Activated CD8-positive, alpha-beta memory T cell treated with anti-CD3 and anti-CD28 coated beads for 36 hours (primary cell): ENCODE results near the gene CFAP57. TPM values are rescaled to one million over a fixed set of nuclear protein-coding genes. Genes with fewer than 3 reads are reported as not detected.

Experiments used
- CTCF ChIA-PET: fragments of 350-600 bp; sonication (Branson Sonifier 250); formaldehyde crosslinking; loops from one replicate; lab custom pipeline; 2021; ENCODE audit warnings: antibody characterized with exemption; lab: Charles Lee
- POLR2A ChIA-PET: fragments of 350-600 bp; sonication (Branson Sonifier 250); formaldehyde crosslinking; loops from one replicate; lab custom pipeline; 2021; ENCODE audit warnings: antibody characterized with exemption; lab: Charles Lee
- total RNA-seq, 2 experiments: library from RNA; stranded (reverse); gene quantifications; one replicate each; pipeline ENCODE4 v1.2.3, GENCODE V29; 2021

The CFAP57 gene
- total RNA-seq, 2 experiments from 2014 or later: 0.25 to 0.42 TPM

DNA sequence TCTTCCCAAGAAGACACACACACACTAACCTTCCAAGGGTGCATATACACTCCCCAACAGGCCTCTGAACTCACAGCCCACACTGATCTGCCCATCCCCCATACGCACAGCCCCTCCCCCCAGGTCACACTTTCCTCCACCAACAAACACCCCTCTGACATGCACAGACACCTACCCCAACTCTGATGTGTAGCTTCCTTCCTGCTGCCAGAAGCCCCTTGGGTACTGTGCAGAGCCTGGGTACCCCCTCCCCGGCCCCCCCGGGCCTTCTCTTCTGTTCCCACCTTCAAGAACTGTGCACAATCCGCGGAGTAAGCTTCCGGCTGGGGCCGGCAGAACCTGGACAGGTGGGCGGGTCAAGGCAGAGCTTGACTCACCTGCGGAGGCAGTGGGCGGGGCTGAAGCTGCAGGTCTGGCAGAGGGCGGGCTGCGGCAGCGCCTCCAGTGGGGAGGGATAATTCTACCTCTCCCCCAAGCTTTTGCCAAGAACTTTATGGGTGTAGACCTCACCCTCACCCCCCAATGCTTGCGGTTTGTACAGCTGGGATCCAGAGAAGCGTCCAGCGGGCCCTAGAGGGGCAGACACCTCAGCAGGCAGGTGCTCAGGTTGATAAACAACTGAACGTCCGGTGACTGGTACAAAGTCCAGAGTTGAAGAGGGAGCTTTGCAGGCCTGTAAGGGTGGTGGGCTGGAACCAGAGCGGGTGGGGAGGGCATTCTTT is 113.3 kb downstream of the CFAP57 start, which contains the start of gene C1orf210:
C1orf210 (minus strand) TSS at position 313 of the 722 bp plus-strand sequence. CDS start 2,311 bp downstream, outside the sequence.
- CTCF ChIA-PET: no interaction called here
- POLR2A ChIA-PET: no interaction called here

DNA sequence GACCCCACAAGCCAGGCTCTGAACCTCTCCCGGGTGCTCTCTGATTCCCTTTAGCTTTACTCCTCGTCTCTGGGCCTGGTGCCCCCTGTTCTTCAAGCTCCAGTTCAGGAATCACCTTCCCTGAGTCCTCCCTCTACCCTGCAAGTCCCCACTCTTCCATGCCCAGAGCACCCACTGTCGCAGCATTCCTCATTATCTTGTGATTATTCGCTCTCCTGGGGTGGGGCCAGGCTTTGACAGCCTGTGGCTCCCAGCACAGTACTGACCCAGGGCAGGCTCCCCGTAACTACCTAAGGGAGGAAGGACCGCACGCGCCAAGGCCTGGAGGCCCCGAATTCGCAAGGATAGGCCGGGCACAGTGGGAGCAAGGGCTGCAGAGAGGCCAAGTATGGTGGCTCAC is 114.0 kb downstream of the CFAP57 start:
- ChIA-PET CTCF (no interaction called here), POLR2A (no interaction called here)

DNA sequence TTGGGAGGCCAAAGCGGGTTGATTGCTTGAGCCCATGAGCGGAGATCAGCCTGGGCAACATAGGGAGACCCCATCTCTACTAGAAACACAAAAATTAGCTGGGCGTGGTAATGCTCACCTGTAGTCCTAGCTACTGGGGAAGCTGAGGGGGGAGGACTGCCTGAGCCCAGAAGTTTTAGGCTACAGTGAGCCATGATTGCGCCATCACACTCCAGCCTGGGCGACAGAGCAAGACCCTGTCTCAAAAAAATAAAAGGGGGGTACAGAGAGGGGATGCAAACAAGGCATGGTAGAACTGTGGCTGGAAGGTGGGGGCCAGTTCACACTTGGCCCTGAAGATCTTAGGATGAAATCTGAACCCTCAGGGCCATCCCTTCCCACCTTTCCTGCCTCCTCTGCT is 114.4 kb downstream of the CFAP57 start:
- ChIA-PET CTCF (no interaction called here), POLR2A (no interaction called here)

DNA sequence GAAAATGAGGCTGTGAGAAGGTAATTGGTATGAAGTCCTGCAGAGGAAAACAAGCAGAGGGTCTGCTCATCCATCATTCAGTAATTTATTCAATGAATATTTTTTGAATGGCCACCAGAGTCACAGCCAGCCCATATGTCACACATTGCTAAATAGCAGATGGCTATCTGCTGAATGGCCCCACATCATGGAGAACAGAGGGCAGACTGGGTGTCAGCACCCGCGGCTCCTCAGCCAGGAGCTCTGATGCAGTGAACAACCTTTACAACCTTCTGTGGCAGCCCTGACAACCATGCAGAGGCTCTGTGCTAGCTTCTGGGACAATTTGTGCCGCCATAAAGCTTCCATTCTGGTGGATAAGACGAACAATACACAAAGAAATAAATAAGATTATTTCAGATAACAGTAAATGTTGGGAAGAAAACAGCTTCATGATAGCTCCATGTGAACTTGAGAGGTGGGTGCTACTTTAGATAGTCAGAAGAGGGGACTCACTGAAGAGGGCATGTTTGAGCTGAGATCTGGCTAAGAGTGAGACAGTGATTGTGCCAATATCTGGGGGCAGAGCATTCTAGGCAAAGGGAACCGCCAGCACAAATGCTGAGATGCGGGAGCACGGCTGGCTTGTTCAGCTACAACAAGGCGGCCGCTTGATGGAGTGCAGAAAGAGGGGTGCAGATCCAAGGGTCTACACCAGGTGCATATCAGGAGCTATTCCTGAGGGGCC is 116.1 kb downstream of the CFAP57 start:
- ChIA-PET POLR2A (no interaction called here), CTCF (no interaction called here)

DNA sequence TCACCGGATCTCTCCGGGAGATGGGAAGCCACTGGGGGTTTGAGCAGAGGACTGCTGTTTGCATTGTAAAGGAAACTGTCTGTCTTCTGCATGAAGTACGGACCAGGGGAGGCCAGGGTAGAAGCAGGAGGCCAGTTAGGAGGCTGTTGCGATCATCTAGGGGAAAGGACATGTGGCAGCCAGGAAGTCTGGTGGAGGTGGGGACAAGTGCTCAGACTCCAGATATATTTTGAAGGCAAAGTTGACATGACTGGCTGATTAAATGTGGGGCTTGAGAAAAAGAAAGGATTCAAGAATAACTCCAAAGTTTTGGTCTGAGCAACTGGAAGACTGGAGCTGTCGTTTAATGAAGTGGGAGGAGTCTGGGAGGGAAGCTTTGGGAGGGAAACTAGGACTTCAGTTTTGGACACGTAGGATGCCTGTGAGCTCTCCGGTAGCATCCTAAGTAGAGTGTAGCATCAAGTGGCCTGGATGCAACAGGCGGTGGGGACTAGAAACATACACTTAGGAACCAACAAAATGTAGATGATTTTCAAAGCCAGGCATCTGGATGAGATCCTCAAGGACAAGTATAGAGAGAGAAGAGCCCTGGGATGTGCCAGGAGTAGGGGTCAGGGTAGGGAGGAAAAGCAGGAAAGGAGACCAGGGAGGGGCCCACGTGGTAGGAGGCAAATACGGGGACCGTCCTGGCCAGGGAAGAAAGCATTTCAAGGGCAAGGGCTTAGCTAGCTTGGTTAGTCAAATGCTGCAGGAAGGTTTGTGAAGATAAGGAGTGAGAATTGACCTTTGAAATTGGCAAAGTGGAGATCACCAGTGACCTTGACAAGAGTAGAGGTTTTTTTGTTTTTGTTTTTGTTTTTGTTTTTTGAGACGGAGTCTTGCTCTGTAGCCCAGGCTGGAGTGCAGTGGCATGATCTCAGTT is 116.9 kb downstream of the CFAP57 start:
- ChIA-PET CTCF (no interaction called here), POLR2A (no interaction called here)

DNA sequence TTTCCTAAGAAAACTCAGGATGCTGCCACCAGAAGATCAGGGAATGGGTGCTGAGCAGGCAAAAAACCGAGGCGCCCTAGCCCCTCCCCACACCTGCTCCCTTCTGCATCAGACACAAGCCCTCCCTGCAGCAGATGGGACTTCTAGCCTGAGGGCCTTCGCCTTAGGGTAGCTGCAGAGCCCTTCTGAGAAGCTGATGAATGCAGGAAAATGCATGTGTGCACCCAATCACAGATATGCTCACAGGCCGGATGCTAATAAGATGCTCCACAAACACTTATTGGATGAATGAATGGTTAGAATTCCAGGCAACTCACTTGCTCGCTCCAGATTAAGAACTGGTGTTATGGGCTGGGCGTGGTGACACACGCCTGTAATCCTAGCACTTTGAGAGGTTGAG is 120.1 kb downstream of the CFAP57 start:
- CTCF ChIA-PET: interaction anchor here (0.7 kb wide), 1 partner anchor 15 kb away, joined by 3 read pairs; no protein-coding TSS in a partner anchor
- POLR2A ChIA-PET: no interaction called here

DNA sequence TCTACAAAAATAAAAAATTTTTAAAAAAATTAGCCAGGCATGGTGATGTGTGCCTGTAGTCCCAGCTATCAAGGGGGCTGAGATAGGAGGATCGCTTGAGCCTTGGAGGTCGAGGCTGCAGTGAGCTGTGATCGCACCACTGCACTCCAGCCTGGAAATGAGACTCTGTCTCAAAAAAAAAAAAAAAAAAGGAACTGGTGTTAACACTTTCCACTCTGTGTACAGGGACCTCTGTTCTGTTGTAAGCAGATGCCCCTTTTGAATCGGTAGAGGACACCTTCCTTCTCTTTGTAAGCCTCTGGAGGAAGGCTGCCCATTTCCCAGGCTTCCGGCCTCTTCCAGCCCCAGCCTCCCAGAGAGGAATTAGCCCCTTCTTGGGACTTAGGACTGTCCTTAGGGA is 120.5 kb downstream of the CFAP57 start:
- POLR2A ChIA-PET: no interaction called here
- CTCF ChIA-PET: interaction anchor here (0.7 kb wide), 1 partner anchor 15 kb away, joined by 3 read pairs; no protein-coding TSS in a partner anchor

DNA sequence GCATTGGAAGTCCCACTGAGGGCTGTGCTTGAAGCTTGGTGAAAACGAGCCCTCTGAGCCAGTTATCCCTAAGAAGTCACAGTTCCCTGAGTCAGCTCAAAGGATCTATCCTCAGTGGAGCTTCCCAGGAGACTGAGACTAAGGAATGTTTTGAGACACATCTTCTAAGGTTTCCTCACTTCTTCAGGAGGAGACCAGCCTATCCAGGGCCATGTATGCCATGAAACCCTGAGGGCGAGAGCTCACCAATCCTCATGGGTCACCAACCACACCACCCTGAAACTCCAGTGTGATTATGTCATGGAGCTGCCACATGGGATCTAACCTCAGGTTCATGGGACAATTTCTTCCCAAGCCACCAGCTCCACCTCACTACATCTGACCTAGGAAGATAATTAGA is 121.0 kb downstream of the CFAP57 start:
- POLR2A ChIA-PET: no interaction called here
- CTCF ChIA-PET: no interaction called here

DNA sequence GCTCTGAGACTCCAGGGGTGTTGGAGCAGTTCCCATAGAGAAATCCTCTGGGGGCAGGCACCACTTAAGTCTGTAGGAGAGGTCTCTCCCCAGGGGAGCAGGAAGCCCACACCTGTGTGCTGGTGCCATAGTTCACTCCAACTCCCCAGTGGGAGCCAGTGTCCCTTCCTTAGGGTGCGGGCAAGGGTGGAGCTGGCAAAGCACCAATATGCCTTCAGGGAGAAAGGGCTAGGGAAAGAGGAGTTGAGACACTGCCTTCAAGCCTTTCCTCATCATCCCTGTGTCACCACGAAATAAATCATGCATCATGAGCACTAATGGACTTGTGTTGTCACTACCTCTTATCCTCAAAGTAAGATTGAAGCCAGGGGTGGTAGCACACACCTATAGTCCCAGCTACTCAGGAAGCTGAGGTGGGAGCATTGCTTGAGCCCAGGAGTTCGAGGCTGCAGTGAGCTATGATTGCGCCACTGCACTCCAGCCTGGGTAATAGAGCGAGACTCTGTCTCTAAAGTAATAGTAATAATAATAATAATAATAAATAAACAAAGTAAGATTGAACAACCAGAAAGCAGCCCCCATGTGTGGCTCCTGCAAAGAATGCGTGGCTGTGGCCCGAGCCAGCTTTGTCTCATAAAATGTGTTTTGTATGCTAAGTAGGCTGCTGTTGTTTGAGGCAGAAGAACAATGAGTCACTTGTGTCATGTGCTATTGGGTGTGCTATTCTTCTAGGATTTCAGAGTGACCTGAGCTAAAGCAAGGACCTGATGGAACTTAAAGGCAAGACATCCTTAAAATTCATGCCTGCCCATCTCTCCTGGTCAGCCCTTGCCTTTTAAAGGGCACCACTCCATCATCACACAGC is 122.0 kb downstream of the CFAP57 start:
- ChIA-PET POLR2A (no interaction called here), CTCF (no interaction called here)

DNA sequence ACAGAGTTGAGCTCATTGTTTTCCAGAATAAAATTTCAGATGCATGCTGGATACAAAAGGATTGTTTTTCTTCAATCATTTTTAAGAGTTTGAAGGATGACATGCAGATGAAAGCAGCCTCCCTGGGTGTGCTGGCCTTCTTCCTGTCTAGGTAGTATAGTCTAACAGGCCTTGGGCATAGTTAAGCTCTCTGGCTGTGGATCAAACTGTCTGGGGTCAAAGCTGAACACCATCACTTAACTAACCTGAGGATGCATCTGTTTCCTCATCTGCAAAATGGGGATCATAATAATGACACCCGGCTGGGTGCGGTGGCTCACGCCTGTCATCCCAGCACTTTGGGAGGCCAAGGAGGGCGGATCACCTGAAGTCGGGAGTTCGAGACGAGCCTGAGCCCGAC is 122.6 kb downstream of the CFAP57 start:
- CTCF ChIA-PET: no interaction called here
- POLR2A ChIA-PET: no interaction called here

DNA sequence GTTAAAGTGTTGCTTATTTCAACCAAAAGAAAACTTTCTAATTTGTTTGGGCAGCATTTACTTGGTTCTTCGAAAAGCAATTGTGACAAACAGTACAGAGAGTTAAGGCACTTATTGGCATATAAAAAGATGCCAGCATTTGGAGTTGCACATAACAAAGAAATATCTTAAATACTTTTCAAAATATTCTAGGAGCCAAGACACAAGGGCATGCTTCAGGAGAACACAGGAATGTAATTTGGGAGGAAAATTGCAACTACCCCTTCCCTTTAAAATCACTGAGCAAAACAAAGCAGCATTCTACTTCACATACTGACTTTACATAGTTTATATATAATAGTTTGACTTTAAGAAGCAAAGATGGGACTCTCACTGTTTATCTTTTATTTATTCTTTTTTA is 124.1 kb downstream of the CFAP57 start:
- POLR2A ChIA-PET: no interaction called here
- CTCF ChIA-PET: no interaction called here

DNA sequence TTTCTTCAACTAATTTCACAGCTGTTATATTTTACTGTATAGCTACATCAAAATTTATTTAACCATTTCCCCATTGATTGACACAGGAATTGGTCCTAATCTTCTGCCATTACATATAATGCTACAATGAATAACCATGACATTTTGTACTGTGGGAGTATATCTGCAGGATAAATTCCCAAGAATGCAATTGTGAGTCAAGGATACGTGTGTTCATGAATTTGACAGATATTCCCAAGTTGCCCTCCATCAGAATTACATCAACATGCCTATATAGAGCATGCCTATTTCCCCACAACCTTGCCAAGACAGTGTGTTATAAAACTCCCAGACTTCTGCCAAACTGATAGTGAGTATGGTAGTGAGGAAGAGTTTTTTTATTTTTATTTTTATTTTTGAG is 125.9 kb downstream of the CFAP57 start:
- ChIA-PET CTCF (no interaction called here), POLR2A (no interaction called here)

DNA sequence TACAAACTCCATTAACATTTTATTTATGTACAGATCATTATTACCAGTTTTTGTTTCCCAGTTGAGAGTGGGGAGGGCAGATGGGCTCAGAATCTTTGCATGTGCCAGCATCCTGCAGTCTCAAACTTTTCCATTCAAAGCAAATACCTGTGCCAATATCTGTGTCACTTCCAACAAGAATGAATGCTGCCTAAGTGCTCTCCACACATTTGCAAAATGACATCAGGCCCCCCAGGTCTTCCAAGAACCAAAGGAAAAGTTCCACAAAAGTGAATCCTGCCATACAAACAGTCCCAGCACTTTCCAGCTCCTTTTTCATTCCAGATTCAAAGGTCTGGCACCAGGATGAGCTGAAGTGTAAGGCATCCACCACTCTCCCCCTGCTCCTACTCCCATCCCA is 127.0 kb downstream of the CFAP57 start:
- ChIA-PET CTCF (no interaction called here), POLR2A (no interaction called here)

DNA sequence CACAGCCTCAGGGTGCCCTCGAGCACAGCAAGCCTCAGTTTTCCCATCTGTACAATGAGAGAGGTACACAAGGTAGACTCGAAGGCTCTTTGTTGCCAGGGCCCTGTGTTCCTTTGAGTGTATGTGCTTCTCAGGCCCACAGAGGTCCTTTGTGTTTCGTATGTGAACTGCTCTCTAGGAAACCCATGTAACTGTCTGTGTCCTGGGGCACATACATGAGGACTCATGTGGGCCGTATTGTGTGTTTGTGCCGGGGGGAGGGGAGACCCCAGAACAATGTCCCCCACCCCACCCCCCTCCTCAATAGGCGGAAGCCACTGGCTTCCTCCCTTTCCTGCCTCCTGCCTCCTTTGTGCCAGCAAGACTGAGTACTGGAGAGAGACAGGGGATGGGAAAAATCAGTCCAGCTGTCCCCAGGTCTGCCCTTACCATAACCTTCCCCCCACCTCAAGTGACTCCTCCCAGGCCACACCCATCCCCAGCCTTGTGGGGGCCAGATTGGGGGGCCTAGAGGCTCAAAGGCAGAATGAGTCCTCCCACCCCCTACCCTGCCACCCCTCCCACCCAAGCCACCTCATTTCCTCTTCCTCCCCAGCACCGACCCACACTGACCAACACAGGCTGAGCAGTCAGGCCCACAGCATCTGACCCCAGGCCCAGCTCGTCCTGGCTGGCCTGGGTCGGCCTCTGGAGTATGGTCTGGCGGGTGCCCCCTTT is 128.4 kb downstream of the CFAP57 start, which contains the start of gene TIE1:
TIE1 (plus strand) TSS at position 605 of the 717 bp plus-strand sequence; CDS start at position 695, 90 bp downstream.
- POLR2A ChIA-PET: no interaction called here
- CTCF ChIA-PET: no interaction called here

DNA sequence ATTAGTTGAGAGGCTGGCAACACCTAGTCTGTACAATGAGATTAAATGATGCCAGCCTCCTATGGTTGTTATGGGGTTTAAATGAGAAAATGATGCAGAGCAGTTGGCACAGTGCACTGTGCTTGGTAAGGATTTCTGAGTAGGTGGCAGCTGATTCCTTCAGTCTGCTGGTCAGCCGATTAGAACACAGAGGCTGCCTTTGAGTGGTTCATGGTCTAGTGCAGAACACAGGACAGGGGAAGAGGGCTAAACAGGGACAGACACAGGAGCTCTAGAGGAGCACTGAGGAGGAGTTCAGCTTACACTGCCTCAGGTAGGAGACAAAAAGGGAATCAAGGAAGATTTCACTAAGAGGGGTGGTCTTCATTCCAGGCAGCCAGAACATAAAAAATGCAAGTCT is 130.1 kb downstream of the CFAP57 start:
- ChIA-PET POLR2A (no interaction called here), CTCF (no interaction called here)

DNA sequence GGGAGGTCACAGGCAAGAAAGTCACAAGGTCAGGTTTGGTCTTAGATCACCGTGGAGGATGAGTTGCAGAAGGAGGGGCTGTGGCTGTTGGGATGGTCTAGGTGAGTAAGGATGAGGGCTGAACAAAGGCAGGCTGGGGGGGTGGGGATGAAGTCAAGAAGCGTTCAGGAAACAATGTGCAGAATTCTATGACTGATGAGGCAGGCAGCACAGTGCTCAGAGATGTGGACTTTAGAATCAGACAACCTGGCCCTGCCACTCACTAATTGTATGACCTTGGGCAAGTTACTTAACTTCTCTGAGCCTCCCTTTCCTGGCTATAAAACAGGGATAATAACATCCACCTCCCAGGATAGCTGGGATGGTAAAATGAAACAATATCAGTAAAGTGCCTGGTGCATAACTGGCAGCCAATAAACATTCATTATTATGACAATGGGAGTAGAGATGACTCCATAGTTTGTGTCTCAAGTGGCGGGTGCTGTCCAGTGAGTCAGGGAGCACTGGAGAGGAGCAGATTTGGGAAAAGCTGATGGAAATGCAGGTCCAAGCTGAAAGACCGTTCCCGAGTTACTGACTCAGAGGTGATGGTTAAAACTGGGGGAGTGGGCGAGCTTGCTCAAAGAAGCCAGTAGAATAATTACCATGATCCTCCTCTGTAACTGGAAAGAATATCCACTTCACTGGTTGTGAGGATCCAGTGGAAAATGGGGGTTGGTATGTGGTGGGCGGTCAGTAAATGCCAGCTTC is 130.8 kb downstream of the CFAP57 start:
- ChIA-PET CTCF (no interaction called here), POLR2A (no interaction called here)

DNA sequence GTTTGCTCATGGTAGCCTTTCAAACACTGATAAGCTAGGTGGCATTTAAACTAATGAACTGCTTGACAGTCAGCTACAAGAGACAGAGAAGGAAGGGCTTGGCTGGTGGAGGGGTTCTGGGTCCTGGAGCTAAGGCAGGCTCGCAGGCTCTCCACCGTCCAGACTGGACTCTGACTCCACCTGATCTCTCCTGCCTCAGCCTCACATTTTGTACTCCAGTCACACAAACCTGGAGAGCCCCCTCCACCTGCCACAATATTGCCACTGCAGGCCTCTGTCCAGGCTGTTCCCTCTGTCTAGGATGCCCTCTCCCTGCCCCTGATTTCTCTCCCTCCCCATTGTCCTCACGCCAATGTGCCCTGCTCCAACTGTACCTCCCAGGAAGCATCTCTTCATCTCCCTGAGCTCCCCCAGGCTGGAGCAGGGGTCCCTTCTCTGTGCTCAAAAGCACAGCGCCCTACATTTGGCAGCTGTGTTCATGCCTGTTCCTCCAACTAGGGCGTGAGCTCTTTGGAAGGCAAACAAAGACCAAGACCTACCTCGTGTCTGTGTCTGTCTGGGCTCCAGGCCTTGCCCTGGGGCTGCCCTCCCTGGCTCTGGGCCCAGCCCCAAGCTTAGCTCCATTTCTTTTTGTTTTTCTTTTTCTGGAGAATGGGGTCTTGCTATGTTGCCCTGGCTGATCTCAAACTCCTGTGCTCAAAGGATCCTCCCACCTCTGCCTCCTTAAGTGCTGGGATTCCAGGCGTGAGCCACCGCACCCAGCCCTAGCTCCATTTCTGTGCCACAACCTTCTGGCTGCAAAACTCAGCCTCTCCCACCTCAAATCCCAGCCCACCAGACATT is 131.6 kb downstream of the CFAP57 start:
- CTCF ChIA-PET: no interaction called here
- POLR2A ChIA-PET: no interaction called here
